Ovary (tissue), 3 donors: ENCODE results near the gene MARCKS.

Source experiments
- CTCF ChIP-seq, 3 donors: fragments of 450-650 bp in 2 of 3; fragments of 200-600 bp in 1 of 3; IDR thresholded peaks; one replicate each; pipeline versions ENCODE4 v1.5.1 to v1.8.0; 2016 to 2022; ENCODE audit warnings: antibody characterized with exemption in 3 of 3, mild to moderate bottlenecking in 1 of 3
- EP300 ChIP-seq: sonication (generic); formaldehyde crosslinking; IDR thresholded peaks from one replicate; pipeline ENCODE4 v1.6.1; 2017; ENCODE audit warnings: antibody characterized with exemption
- donor health status: DM: no; HTN: no; CAD: no.

- no peak for TF ChIP-seq CTCF (IDR thresholded peaks at IDR 0.05)
- no peak for TF ChIP-seq EP300
These were observed 27.5 kb upstream of the MARCKS start for GRCh38 chr6:113829696-113830045.
